HEK293 (cell line): Measurements from ENCODE around the gene PHF20.

Source experiments
- CTCF ChIA-PET: fragments of 350-600 bp; formaldehyde crosslinking; extraction: SDS; loops from one replicate; lab custom pipeline; 2021; ENCODE audit warnings: antibody characterized with exemption; lab: Yijun Ruan, JAX
- POLR2A ChIA-PET: fragments of 300-600 bp; formaldehyde crosslinking; extraction: SDS; loops from one replicate; lab custom pipeline; 2020; ENCODE audit warnings: antibody characterized with exemption, inconsistent platforms; lab: Yijun Ruan, JAX
- H3K27ac ChIP-seq: fragments of 200-500 bp; sonication (Bioruptor generic); 2 replicates; pipeline ENCODE4 v1.5.1; 2014; ENCODE audit warnings: low read depth, low read length, control low read depth, inconsistent platforms; ENCODE audit errors: extremely low read depth
- H3K36me3 ChIP-seq, 2 experiments: fragments of 200-500 bp in 1 of 2; sonication (Bioruptor generic) in 1 of 2; 1 replicate in 1 of 2; 2 replicates in 1 of 2; pipeline ENCODE4 v1.5.1; 2014 to 2017; ENCODE audit warnings: inconsistent platforms in 2 of 2, low read length in 2 of 2; ENCODE audit not compliant: control insufficient read depth in 2 of 2, insufficient read depth in 1 of 2
- H3K4me1 ChIP-seq: fragments of 200-500 bp; sonication (Bioruptor generic); 2 replicates; pipeline ENCODE4 v1.5.1; 2014; ENCODE audit warnings: mild to moderate bottlenecking, low read length, inconsistent platforms; ENCODE audit not compliant: control insufficient read depth, insufficient read depth
- H3K4me3 ChIP-seq: 2 replicates; pipeline ENCODE4 v1.5.1; 2011; ENCODE audit warnings: low read depth, mild to moderate bottlenecking, control low read depth, low read length, moderate library complexity
- H3K9me3 ChIP-seq: fragments of 200-500 bp; sonication (Bioruptor generic); 2 replicates; pipeline ENCODE4 v1.5.1; 2014; ENCODE audit warnings: low read depth, low read length, inconsistent platforms; ENCODE audit not compliant: control insufficient read depth, insufficient read depth
- ATF2 ChIP-seq: fragments of 450-650 bp; formaldehyde crosslinking; IDR thresholded peaks from 2 replicates; pipeline ENCODE4 v1.5.1; 2016; ENCODE audit warnings: missing biosample characterization, missing genetic modification characterization, low read depth
- GLI2 ChIP-seq: fragments of 450-650 bp; formaldehyde crosslinking; IDR thresholded peaks from 2 replicates; pipeline ENCODE4; 2017; ENCODE audit warnings: missing biosample characterization, missing genetic modification characterization, low read depth, borderline replicate concordance
- KLF8 ChIP-seq: fragments of 450-650 bp; formaldehyde crosslinking; IDR thresholded peaks from 2 replicates; pipeline ENCODE4 v1.5.1; 2016; ENCODE audit warnings: missing biosample characterization, missing genetic modification characterization
- MYNN ChIP-seq: fragments of 450-650 bp; formaldehyde crosslinking; IDR thresholded peaks from 2 replicates; pipeline ENCODE4 v1.5.1; 2016; ENCODE audit warnings: missing biosample characterization, missing genetic modification characterization, borderline replicate concordance
- TRIM28 ChIP-seq: IDR thresholded peaks from 2 replicates; pipeline ENCODE4 v1.6.1; 2011; ENCODE audit warnings: low read length, control low read depth, borderline replicate concordance
- ZBTB48 ChIP-seq: fragments of 450-650 bp; formaldehyde crosslinking; IDR thresholded peaks from 2 replicates; pipeline ENCODE4 v1.5.1; 2016; ENCODE audit warnings: missing biosample characterization, missing genetic modification characterization
- ZBTB7A ChIP-seq: fragments of 450-650 bp; formaldehyde crosslinking; IDR thresholded peaks from 2 replicates; pipeline ENCODE4 v1.5.1; 2016; ENCODE audit warnings: low read depth, missing biosample characterization, missing genetic modification characterization
- ZNF114 ChIP-seq: fragments of 450-650 bp; formaldehyde crosslinking; IDR thresholded peaks from 2 replicates; pipeline ENCODE4 v1.5.0; 2017; ENCODE audit warnings: missing biosample characterization, missing genetic modification characterization
- ZNF341 ChIP-seq: fragments of 450-650 bp; formaldehyde crosslinking; IDR thresholded peaks from 2 replicates; pipeline ENCODE4; 2016; ENCODE audit warnings: low read depth, missing biosample characterization, missing genetic modification characterization
- ZNF366 ChIP-seq: fragments of 450-650 bp; formaldehyde crosslinking; conservative IDR thresholded peaks from 2 replicates; pipeline ENCODE4 v1.5.1; 2016; ENCODE audit warnings: missing biosample characterization, missing genetic modification characterization
- ZNF394 ChIP-seq: fragments of 450-650 bp; formaldehyde crosslinking; IDR thresholded peaks from 2 replicates; pipeline ENCODE4 v1.5.1; 2016; ENCODE audit warnings: missing biosample characterization, missing genetic modification characterization, mild to moderate bottlenecking, moderate library complexity, borderline replicate concordance
- ZNF654 ChIP-seq: fragments of 450-650 bp; formaldehyde crosslinking; IDR thresholded peaks from 2 replicates; pipeline ENCODE4 v1.5.1; 2016; ENCODE audit warnings: low read depth, missing biosample characterization, missing genetic modification characterization
- ZSCAN16 ChIP-seq: fragments of 450-650 bp; formaldehyde crosslinking; IDR thresholded peaks from 2 replicates; pipeline ENCODE4 v1.5.1; 2016; ENCODE audit warnings: missing biosample characterization, missing genetic modification characterization
- ZXDB ChIP-seq: fragments of 450-650 bp; formaldehyde crosslinking; IDR thresholded peaks from 2 replicates; pipeline ENCODE4 v1.5.1; 2016; ENCODE audit warnings: missing biosample characterization, missing genetic modification characterization

PHF20 gene

GRCh38 chr20:35967979-35968640 lies 196.3 kb downstream of the PHF20 start, which contains the start of gene CNBD2:
TSS of gene CNBD2 (plus strand) at chr20:35968590. CDS start at chr20:35968763, 173 bp downstream.
- no peak within 1 kb of the TSS for H3K4me3 ChIP-seq
- TF ChIP-seq ZSCAN16 (tag by site-specific recombination) (no peak), MYNN (no peak)
- POLR2A ChIA-PET: interaction anchor here (0.7 to 1.0 kb wide), 2 partner anchors 14 to 802 kb away, joined by 3 read pairs; partner anchors contain the start of gene SCAND1
- H3K27ac ChIP-seq: no peak within 1 kb of the TSS
- CTCF ChIA-PET: interaction anchor here (0.6 to 2.3 kb wide), 8 partner anchors 10 to 506 kb away, joined by 3 to 13 read pairs (median 4); partner anchors contain the start of gene SCAND1
- no peaks in the 10 kb centered on the region for H3K4me1 ChIP-seq
- H3K9me3 ChIP-seq: no peaks in the 10 kb centered on the region
- H3K36me3 ChIP-seq: no peaks in the 10 kb centered on the region

GRCh38 chr20:35968930-35969329 lies 197.1 kb downstream of the PHF20 start:
- no peak overlapping the region for H3K27ac ChIP-seq
- TF ChIP-seq GLI2 (tag by site-specific recombination) (no peak), ZBTB7A (tag by site-specific recombination) (no peak)
- TF ChIP-seq, all 188 proteins: peak for 0
- CTCF ChIA-PET: interaction anchor here (0.9 to 1.7 kb wide), 5 partner anchors 14 to 368 kb away, joined by 3 to 8 read pairs (median 3); partner anchors contain the start of gene SCAND1
- POLR2A ChIA-PET: no interaction called here
- Histone ChIP-seq H3K4me3 (no peak overlapping the region), H3K9me3 (no peaks in the 10 kb centered on the region), H3K4me1 (no peaks in the 10 kb centered on the region), H3K36me3 (no peaks in the 10 kb centered on the region)

- Histone ChIP-seq H3K27ac (no peak overlapping the region), H3K36me3 (no peaks in the 10 kb centered on the region), H3K9me3 (no peaks in the 10 kb centered on the region), H3K4me1 (no peaks in the 10 kb centered on the region), H3K4me3 (no peak overlapping the region)
- CTCF ChIA-PET: interaction anchor here (0.6 kb wide), 1 partner anchor 167 kb away, joined by 5 read pairs; no protein-coding TSS in a partner anchor
- no peak for TF ChIP-seq ZBTB48 (tag by site-specific recombination)
- POLR2A ChIA-PET: no interaction called here
Observed at GRCh38 chr20:35971981-35972380, 200.2 kb downstream of the PHF20 start.

- TF ChIP-seq ZNF366 (tag by site-specific recombination) (no peak), KLF8 (tag by site-specific recombination) (no peak), ZNF394 (tag by site-specific recombination) (no peak), TRIM28 (no peak), ZXDB (no peak), ZNF654 (tag by site-specific recombination) (no peak), ATF2 (tag by site-specific recombination) (no peak), ZNF114 (tag by site-specific recombination) (no peak), ZNF341 (tag by site-specific recombination) (no peak)
- Histone ChIP-seq H3K4me3 (no peak overlapping the region), H3K4me1 (no peaks in the 10 kb centered on the region), H3K27ac (no peak overlapping the region), H3K9me3 (no peaks in the 10 kb centered on the region), H3K36me3 (no peaks in the 10 kb centered on the region)
- CTCF ChIA-PET: interaction anchor here (0.6 kb wide), 2 partner anchors 166 to 474 kb away, joined by 3 to 5 read pairs; no protein-coding TSS in a partner anchor
- POLR2A ChIA-PET: no interaction called here
Observed at GRCh38 chr20:35972462-35972861, 200.6 kb downstream of the PHF20 start.
